ENCODE data around the gene GNAT1. TPM values are rescaled to one million over a fixed set of nuclear protein-coding genes. Genes with fewer than 3 reads are reported as not detected.

GNAT1 gene
- total RNA-seq, 2 donors from 2014 or later: 0.54 TPM; not detected in 1

DNA sequence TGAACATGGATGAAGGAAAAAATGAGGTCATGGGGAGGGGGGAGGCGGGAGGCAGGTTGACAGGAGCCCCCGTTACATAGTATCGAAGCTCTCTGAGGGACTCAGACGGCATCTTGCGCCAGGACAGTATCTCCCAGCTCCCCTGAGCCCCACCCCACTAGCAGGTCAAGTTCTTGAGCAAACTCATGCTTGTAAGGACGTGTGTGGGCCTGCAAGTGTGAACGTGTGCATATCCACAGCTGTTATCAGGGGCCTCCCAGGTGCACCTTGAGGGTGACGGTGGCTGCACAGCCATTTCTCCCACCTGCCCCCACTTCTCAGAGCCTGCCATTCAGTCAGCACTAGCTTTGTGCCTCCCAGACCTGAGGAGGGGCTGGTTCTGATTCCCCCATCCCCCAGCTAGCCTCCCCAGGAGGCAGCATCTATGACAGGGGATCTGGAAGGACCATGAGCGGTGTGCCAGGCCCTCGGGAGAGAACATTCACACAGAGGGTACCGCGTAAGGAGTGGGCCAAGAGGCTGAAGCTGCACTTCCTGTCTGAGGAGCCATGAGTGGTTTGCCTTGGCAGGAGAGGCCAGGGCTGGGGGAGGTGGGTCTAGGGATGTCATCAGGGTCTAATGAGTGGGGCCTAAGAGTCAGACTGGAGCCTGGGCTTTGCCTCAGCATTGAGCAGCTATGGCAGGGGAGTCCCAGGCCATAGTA is 33.4 kb upstream of the GNAT1 start:
- H3K27me3 ChIP-seq (replicated peaks; ENCODE audit: insufficient read depth): no peaks in the 10 kb centered on the region
- TF ChIP-seq, protein P1, sequence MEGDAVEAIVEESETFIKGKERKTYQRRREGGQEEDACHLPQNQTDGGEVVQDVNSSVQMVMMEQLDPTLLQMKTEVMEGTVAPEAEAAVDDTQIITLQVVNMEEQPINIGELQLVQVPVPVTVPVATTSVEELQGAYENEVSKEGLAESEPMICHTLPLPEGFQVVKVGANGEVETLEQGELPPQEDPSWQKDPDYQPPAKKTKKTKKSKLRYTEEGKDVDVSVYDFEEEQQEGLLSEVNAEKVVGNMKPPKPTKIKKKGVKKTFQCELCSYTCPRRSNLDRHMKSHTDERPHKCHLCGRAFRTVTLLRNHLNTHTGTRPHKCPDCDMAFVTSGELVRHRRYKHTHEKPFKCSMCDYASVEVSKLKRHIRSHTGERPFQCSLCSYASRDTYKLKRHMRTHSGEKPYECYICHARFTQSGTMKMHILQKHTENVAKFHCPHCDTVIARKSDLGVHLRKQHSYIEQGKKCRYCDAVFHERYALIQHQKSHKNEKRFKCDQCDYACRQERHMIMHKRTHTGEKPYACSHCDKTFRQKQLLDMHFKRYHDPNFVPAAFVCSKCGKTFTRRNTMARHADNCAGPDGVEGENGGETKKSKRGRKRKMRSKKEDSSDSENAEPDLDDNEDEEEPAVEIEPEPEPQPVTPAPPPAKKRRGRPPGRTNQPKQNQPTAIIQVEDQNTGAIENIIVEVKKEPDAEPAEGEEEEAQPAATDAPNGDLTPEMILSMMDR (IDR thresholded peaks at IDR 0.05): no peak
- DNase-seq (ENCODE audit: low spot score): no peak
- no peak for ATAC-seq (ENCODE audit: insufficient number of reproducible peaks, low FRiP score, low read depth)
- H3K36me3 ChIP-seq: no peaks in the 10 kb centered on the region
- no peaks in the 10 kb centered on the region for H3K9me3 ChIP-seq
- peak overlapping the region; percentile 69 for H3K4me3 ChIP-seq
- peaks cover 24 to 76% of the 10 kb centered on the region in 2 donors for H3K4me1 ChIP-seq (ENCODE audit: control insufficient read depth in 1 of 2, low read depth in 2 of 2)
- H3K27ac ChIP-seq: peak overlapping the region; percentile 64 to 72

DNA sequence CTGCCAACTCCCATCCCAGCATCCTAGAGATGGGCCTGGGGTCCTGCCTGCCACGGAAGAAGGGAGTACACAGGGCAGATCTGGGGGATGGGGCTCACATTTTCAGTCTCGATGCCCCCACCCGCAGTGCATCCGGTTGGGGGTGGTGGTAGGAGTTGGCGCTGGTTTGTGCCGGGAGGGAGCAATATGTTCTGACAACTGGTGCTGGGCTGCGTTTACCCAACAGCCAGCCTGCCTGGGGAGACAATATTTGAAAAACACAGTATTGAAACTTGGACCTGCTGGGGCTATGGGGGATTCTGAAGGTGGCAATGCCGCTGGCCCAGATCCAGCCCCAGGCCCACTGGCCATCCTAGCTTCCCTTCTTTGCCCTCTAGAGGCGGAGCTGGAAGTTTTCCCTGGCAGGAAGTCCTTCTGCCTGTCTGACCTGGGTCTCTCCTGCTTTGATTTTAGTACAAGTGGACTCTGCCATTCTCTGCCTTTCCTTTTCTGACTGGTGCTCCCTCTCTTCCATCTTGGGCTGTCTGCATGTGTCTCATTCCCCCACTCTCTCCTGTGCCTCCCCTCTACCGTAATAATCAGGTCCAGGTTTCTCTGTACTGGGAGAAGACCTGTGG is 32.8 kb upstream of the GNAT1 start:
- H3K4me1 ChIP-seq (ENCODE audit: control insufficient read depth in 1 of 2, low read depth in 2 of 2): peaks cover 29 to 83% of the 10 kb centered on the region in 2 donors

DNA sequence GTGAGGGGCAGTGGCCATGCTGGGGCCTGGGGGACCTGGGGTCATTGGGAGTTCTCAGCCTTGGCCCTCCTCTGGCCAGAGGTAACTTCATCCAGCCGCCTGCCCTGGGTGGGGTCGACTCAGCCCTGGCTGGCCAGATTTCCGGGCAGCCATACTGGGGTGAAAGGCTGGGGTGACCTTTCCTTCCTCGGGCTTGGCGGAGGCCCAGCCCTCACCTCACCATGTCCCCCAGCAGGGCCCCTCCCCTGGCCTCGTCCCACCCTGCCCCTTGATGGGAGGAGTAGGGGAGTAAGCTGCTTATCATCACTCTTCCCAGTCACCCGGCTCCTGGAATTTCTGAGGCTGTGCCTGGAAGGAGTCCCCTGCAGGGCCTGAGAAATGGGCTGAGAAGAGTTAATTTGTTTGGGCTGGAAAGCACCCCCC is 30.8 kb upstream of the GNAT1 start:
- Histone ChIP-seq H3K27me3 (replicated peaks; ENCODE audit: insufficient read depth) (no peaks in the 10 kb centered on the region), H3K9me3 (no peaks in the 10 kb centered on the region), H3K27ac (peak overlapping the region in 1 of 2 donors; percentile 92), H3K36me3 (no peaks in the 10 kb centered on the region), H3K4me3 (no peak overlapping the region), H3K4me1 (ENCODE audit: control insufficient read depth in 1 of 2, low read depth in 2 of 2) (peaks cover 45 to 95% of the 10 kb centered on the region in 2 donors)
- DNase-seq (ENCODE audit: low spot score) (no peak), ATAC-seq (ENCODE audit: insufficient number of reproducible peaks, low FRiP score, low read depth) (no peak)
- TF ChIP-seq, protein P1 (IDR thresholded peaks at IDR 0.05): no peak

More for the DNA sequence above, 32.8 kb upstream of the GNAT1 start:
- Histone ChIP-seq H3K9me3 (no peaks in the 10 kb centered on the region), H3K27me3 (replicated peaks; ENCODE audit: insufficient read depth) (no peaks in the 10 kb centered on the region), H3K36me3 (no peaks in the 10 kb centered on the region), H3K27ac (peak overlapping the region; percentile 64 to 72), H3K4me3 (no peak overlapping the region)
- no peak for ATAC-seq (ENCODE audit: insufficient number of reproducible peaks, low FRiP score, low read depth)
- no peak for DNase-seq (ENCODE audit: low spot score)
- TF ChIP-seq, protein P1 (IDR thresholded peaks at IDR 0.05): no peak

DNA sequence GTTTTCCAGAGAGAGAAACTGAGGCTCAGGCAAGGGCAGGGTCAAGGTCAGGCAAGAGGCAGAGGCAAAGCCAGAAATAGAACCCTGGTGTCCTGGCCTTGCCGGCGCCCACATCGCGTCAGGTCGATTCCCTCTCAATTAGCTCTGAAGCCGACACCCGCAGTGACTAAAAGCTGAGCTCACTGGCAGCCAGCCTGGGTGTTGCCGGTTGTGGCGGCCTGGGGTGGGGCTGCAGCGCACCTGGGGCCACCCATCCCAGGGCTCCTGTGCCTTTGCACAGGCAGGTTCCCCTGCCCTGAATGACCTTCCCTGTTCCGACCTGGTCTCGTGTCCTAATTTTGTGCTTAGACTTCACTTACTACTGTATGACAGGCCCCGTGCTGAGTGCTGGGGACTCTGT is 30.1 kb upstream of the GNAT1 start:
- H3K4me1 ChIP-seq (ENCODE audit: control insufficient read depth in 1 of 2, low read depth in 2 of 2): peaks cover 48 to 95% of the 10 kb centered on the region in 2 donors
- no peaks in the 10 kb centered on the region for H3K9me3 ChIP-seq
- ATAC-seq (ENCODE audit: insufficient number of reproducible peaks, low FRiP score, low read depth) (no peak), DNase-seq (ENCODE audit: low spot score) (no peak)
- H3K27ac ChIP-seq: peak overlapping the region; percentile 22 to 92
- H3K36me3 ChIP-seq: no peaks in the 10 kb centered on the region
- no peaks in the 10 kb centered on the region for H3K27me3 ChIP-seq (replicated peaks; ENCODE audit: insufficient read depth)
- H3K4me3 ChIP-seq: no peak overlapping the region
- TF ChIP-seq, protein P1 (IDR thresholded peaks at IDR 0.05): no peak

DNA sequence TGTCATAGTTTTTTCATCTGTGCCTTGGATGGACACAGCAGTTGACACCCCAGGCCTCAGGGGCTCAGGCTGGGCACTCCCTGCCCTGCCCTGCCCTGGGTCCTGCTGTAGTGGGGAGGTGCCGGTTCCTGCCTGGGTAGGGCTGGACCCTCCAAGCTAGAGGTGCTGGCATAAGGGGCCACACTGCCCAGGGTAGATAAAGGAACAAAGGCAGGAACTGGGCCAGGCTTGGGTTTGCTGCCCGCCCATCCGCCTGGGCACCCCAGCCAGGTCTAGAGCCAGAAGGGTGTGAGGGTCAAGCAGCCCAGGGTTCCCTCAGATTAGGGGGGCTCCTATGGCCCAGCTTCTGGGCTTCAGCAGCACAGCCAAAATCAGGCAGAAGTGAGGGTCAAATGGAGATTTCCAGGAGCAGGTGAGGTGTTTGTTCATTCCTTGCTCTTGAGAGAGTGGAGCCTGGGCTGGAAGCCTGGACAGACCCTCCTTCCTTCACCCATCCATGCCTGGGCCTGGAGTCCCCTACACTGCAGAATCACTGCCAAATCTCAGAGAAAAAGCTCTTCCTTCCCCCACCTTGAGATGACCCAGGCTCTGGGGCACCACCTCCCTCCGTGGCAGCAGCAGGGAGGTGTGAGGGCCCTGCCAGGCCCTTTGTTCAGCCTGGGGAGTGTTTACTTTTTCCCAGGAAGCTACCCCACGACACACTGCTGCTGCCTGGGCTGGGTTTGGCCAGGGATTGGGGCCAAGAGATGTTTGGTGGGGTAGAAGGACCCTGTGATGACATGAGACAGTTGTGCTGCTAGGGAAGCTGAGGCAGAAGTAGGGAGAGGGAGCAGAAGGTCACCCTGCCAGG is 29.2 kb upstream of the GNAT1 start:
- Histone ChIP-seq H3K36me3 (no peaks in the 10 kb centered on the region), H3K4me3 (no peak overlapping the region), H3K27ac (peak overlapping the region; percentile 83 to 92), H3K4me1 (ENCODE audit: control insufficient read depth in 1 of 2, low read depth in 2 of 2) (peaks cover 57 to 95% of the 10 kb centered on the region in 2 donors), H3K9me3 (no peaks in the 10 kb centered on the region), H3K27me3 (replicated peaks; ENCODE audit: insufficient read depth) (no peaks in the 10 kb centered on the region)
- ATAC-seq (ENCODE audit: insufficient number of reproducible peaks, low FRiP score, low read depth): no peak
- TF ChIP-seq, protein P1 (IDR thresholded peaks at IDR 0.05): no peak
- DNase-seq (ENCODE audit: low spot score): no peak
